GM12878 (cell line): ENCODE measurements around the gene FANK1. TPM values are rescaled to one million over a fixed set of nuclear protein-coding genes. Genes with fewer than 3 reads are reported as not detected.

Experiments
- ATAC-seq: fragments of 200-7000 bp; cut with Tn5 transposase; 3 replicates; pipeline ENCODE4 v1.9.1; 2020; ENCODE audit warnings: mild to moderate bottlenecking, moderate library complexity
- BruUV-seq: library from RNA; stranded (reverse); fragments of 400-500 nt; replicated peaks from 2 replicates; lab custom pipeline; 2021; lab: Mats Ljungman, UMichigan
- CTCF ChIA-PET: fragments of 300-600 bp; sonication (Branson Sonifier 250); formaldehyde crosslinking; extraction: SDS; loops from one replicate; lab custom pipeline; 2021; ENCODE audit warnings: inconsistent platforms; lab: Yijun Ruan, JAX
- POLR2A ChIA-PET: fragments of 350-600 bp; formaldehyde crosslinking; extraction: SDS; loops from one replicate; lab custom pipeline; 2021; ENCODE audit warnings: inconsistent platforms; lab: Charles Lee
- RAD21 ChIA-PET: fragments of 300-600 bp; sonication (Branson Sonifier 250); formaldehyde crosslinking; loops from one replicate; lab custom pipeline; 2023; ENCODE audit warnings: antibody characterized with exemption; ENCODE audit not compliant: unreplicated experiment; lab: Charles Lee
- SMC1A ChIA-PET: fragments of 300-600 bp; sonication (Branson Sonifier 250); formaldehyde crosslinking; loops from one replicate; lab custom pipeline; 2023; ENCODE audit not compliant: unreplicated experiment, uncharacterized antibody; lab: Charles Lee
- DNase-seq: peaks from one replicate; pipeline ENCODE4 v3.0.0-alpha.2; 2011; ENCODE audit warnings: low read depth, low spot score
- FAIRE-seq: peaks from 3 replicates; lab custom pipeline; 2011; peaks lifted over from hg19 to GRCh38; lab: Jason Lieb, UNC
- H2AFZ ChIP-seq: 2 replicates; pipeline ENCODE4 v1.6.0; 2011; ENCODE audit warnings: low read depth, low read length, control low read depth; ENCODE audit not compliant: control insufficient read depth
- H3K27ac ChIP-seq: 2 replicates; pipeline ENCODE4 v1.5.1; 2011; ENCODE audit warnings: control low read depth; ENCODE audit not compliant: control insufficient read depth, insufficient read depth
- H3K27me3 ChIP-seq, 2 experiments: replicated peaks in 1 of 2; 2 replicates each; pipeline versions ENCODE4 v1.6.0 to v1.6.1; 2011; ENCODE audit warnings: low read length in 1 of 2; ENCODE audit not compliant: control insufficient read depth in 2 of 2, insufficient read depth in 2 of 2
- H3K36me3 ChIP-seq, 2 experiments: 2 replicates each; pipeline ENCODE4 v1.5.1; 2011; ENCODE audit warnings: low read length in 1 of 2; ENCODE audit not compliant: control insufficient read depth in 2 of 2, insufficient read depth in 2 of 2
- H3K4me1 ChIP-seq: 2 replicates; pipeline ENCODE4 v1.6.1; 2011; ENCODE audit warnings: mild to moderate bottlenecking, low read length, moderate library complexity, mixed read lengths; ENCODE audit not compliant: control insufficient read depth, insufficient read depth
- H3K4me2 ChIP-seq: 2 replicates; pipeline ENCODE4 v1.6.0; 2011; ENCODE audit warnings: control low read depth; ENCODE audit not compliant: control insufficient read depth, insufficient read depth
- H3K4me3 ChIP-seq: fragments of 200-600 bp; sonication (generic); 2 replicates; pipeline ENCODE4 v1.5.1; 2016
- H3K79me2 ChIP-seq: 2 replicates; pipeline ENCODE4 v1.6.0; 2011; ENCODE audit warnings: low read length; ENCODE audit not compliant: control insufficient read depth, insufficient read depth
- H3K9ac ChIP-seq: 2 replicates; pipeline ENCODE4 v1.8.0; 2011; ENCODE audit warnings: low read length, control low read depth, mixed read lengths; ENCODE audit not compliant: control insufficient read depth, insufficient read depth
- H3K9me3 ChIP-seq: replicated peaks from 3 replicates; pipeline ENCODE4 v1.5.1; 2011; ENCODE audit warnings: mild to moderate bottlenecking, low read length; ENCODE audit not compliant: control insufficient read depth, insufficient read depth
- H4K20me1 ChIP-seq: 2 replicates; pipeline ENCODE4 v1.6.0; 2011; ENCODE audit not compliant: control insufficient read depth, insufficient read depth
- JUNB ChIP-seq: IDR thresholded peaks from 2 replicates; pipeline ENCODE4 v1.6.1; 2016; ENCODE audit warnings: antibody characterized with exemption, mild to moderate bottlenecking
- MYB ChIP-seq: fragments of 150-350 bp; IDR thresholded peaks from 2 replicates; pipeline ENCODE4 v1.6.1; 2014; ENCODE audit warnings: mild to moderate bottlenecking, low read depth, low read length, borderline replicate concordance
- NKRF ChIP-seq: fragments of 450-650 bp; conservative IDR thresholded peaks from 2 replicates; pipeline ENCODE4 v1.6.1; 2017; ENCODE audit warnings: mild to moderate bottlenecking, moderate library complexity
- NR2C1 ChIP-seq: fragments of 450-650 bp; IDR thresholded peaks from 2 replicates; pipeline ENCODE4 v1.6.1; 2017; ENCODE audit warnings: antibody characterized with exemption, mild to moderate bottlenecking, moderate library complexity
- SMC3 ChIP-seq: IDR thresholded peaks from 2 replicates; pipeline ENCODE4 v1.6.1; 2011; ENCODE audit warnings: low read length, improper control_type of control experiment, borderline replicate concordance
- SP1 ChIP-seq: IDR thresholded peaks from one replicate; pipeline ENCODE4 v1.6.1; 2011; ENCODE audit warnings: low read depth, low read length
- TAF1 ChIP-seq: IDR thresholded peaks from 2 replicates; pipeline ENCODE4 v1.6.1; 2011; ENCODE audit warnings: mild to moderate bottlenecking, low read depth, low read length, borderline replicate concordance
- TCF3 ChIP-seq: IDR thresholded peaks from 2 replicates; pipeline ENCODE4 v1.6.1; 2012; ENCODE audit warnings: low read depth, mild to moderate bottlenecking, low read length, borderline replicate concordance; ENCODE audit not compliant: insufficient read depth
- ZBTB40 ChIP-seq: fragments of 450-650 bp; IDR thresholded peaks from 2 replicates; pipeline ENCODE4 v1.6.1; 2016; ENCODE audit warnings: mild to moderate bottlenecking, moderate library complexity, borderline replicate concordance
- ZNF24 ChIP-seq: fragments of 450-650 bp; IDR thresholded peaks from 2 replicates; pipeline ENCODE4 v1.6.1; 2017; ENCODE audit warnings: antibody characterized with exemption, mild to moderate bottlenecking
- ZNF274 ChIP-seq: IDR thresholded peaks from one replicate; pipeline ENCODE4 v1.8.0; 2011; ENCODE audit not compliant: insufficient read length, insufficient read depth
- ZNF592 ChIP-seq: fragments of 450-650 bp; IDR thresholded peaks from 2 replicates; pipeline ENCODE4 v1.6.1; 2017; ENCODE audit warnings: mild to moderate bottlenecking, moderate library complexity
- WGBS: methylation state at CpG from one replicate; pipeline ENCODE4 v1.1.6; 2016; ENCODE audit warnings: low lambda C conversion rate; ENCODE audit not compliant: insufficient replicate concordance, insufficient coverage; ENCODE audit errors: missing lambda C conversion rate; 5-methylcytosine and 5-hydroxymethylcytosine counted together
- in situ Hi-C: fragments of 300-500 bp; cut with MboI; formaldehyde crosslinking; loops from 9 replicates; pipeline ENCODE4 v1.14.3; 2018; ENCODE audit warnings: mixed read lengths
- intact Hi-C: fragments of 100-400 bp; cut with micrococcal nuclease; formaldehyde crosslinking; loops from one replicate; pipeline ENCODE4 v1.14.2; 2022; ENCODE audit not compliant: unreplicated experiment
- polyA plus RNA-seq, 11 experiments: library from polyadenylated mRNA; depleted of rRNA in 4 of 11; unstranded in 6 of 11; stranded (reverse) in 5 of 11; fragments of >200 nt; fragmentation: Nextera tagmentation in 4 of 11; fragmentation: Illumina TruSeq in 1 of 11; extraction: Ambion mirVana in 4 of 11; extraction: Trizol in 1 of 11; gene quantifications; 1 replicate in 1 of 11; 2 replicates in 10 of 11; pipeline versions ENCODE4 v1.2.1 to v1.2.3, GENCODE V29; 2011 to 2016; ENCODE audit warnings: inconsistent platforms in 2 of 11, missing spikeins in 2 of 11, low read depth in 1 of 11
- total RNA-seq, 4 experiments: library from RNA; depleted of rRNA in 3 of 4; stranded (reverse); fragments of >200 nt in 3 of 4; fragmentation: Illumina TruSeq in 1 of 4; extraction: Trizol in 1 of 4; gene quantifications; 2 replicates each; pipeline versions ENCODE4 v1.2.1 to v1.2.3, GENCODE V29; 2013 to 2021

FANK1 gene
- total and polyA plus RNA-seq, 10 of the 15 experiments (the other 5 are each of a cell fraction or from before 2014, with no cell fraction given) = 0.07 to 0.16 (median 0.13) TPM; not detected in 6

- no peak for DNase-seq
- intact Hi-C loops = loop anchor here (5.0 kb wide), 2 partner anchors 117 to 617 kb away; no protein-coding TSS in a partner anchor
- TF ChIP-seq TAF1 (no peak), ZBTB40 (no peak), SMC3 (no peak), MYB (no peak), ZNF592 (no peak), ZNF274 (no peak), TCF3 (no peak), NKRF (no peak), NR2C1 (no peak), ZNF24 (no peak), SP1 (no peak), JUNB (no peak)
These were observed 84.2 kb downstream of the FANK1 start for GRCh38 chr10:125980521-125981035.

More at GRCh38 chr10:125980521-125981035, 84.2 kb downstream of the FANK1 start:
- in situ Hi-C loops = loop anchor here (5.0 kb wide), 1 partner anchor 527 kb away; no protein-coding TSS in a partner anchor
- SMC1A ChIA-PET = interaction anchor here (0.5 to 1.3 kb wide), 4 partner anchors 118 to 1713 kb away, joined by 3 to 4 read pairs (median 4); no protein-coding TSS in a partner anchor
- POLR2A ChIA-PET = no interaction called here
- Histone ChIP-seq H3K4me3 (no peak overlapping the region), H3K9ac (no peak overlapping the region), H2AFZ (no peak overlapping the region), H3K9me3 (no peaks in the 10 kb centered on the region), H3K27me3 (no peaks in the 10 kb centered on the region; a peak in 1 of 4 replicates), H4K20me1 (no peaks in the 10 kb centered on the region), H3K27ac (no peak overlapping the region), H3K4me2 (no peak overlapping the region), H3K36me3 (no peaks in the 10 kb centered on the region), H3K4me1 (no peaks in the 10 kb centered on the region), H3K79me2 (no peaks in the 10 kb centered on the region)
- RAD21 ChIA-PET = interaction anchor here (1.1 kb wide), 1 partner anchor 14 kb away, joined by 3 read pairs; no protein-coding TSS in a partner anchor
- FAIRE-seq = no peak
- 7% methylated on average over 6 of the region's 6 CpGs for WGBS
- ATAC-seq = no peak
- CTCF ChIA-PET = interaction anchor here (0.5 to 1.1 kb wide), 4 partner anchors 113 to 769 kb away, joined by 3 to 8 read pairs (median 4); no protein-coding TSS in a partner anchor
- no TSS peak for BruUV-seq
